ENCODE results near the gene FKBP2. TPM values are rescaled to one million over a fixed set of nuclear protein-coding genes. Genes with fewer than 3 reads are reported as not detected.

The FKBP2 gene
- total and polyA plus RNA-seq, 2 of the 13 experiments (the other 11 are each of a cell fraction or from before 2014, with no cell fraction given): 30.1 to 53.3 TPM

DNA sequence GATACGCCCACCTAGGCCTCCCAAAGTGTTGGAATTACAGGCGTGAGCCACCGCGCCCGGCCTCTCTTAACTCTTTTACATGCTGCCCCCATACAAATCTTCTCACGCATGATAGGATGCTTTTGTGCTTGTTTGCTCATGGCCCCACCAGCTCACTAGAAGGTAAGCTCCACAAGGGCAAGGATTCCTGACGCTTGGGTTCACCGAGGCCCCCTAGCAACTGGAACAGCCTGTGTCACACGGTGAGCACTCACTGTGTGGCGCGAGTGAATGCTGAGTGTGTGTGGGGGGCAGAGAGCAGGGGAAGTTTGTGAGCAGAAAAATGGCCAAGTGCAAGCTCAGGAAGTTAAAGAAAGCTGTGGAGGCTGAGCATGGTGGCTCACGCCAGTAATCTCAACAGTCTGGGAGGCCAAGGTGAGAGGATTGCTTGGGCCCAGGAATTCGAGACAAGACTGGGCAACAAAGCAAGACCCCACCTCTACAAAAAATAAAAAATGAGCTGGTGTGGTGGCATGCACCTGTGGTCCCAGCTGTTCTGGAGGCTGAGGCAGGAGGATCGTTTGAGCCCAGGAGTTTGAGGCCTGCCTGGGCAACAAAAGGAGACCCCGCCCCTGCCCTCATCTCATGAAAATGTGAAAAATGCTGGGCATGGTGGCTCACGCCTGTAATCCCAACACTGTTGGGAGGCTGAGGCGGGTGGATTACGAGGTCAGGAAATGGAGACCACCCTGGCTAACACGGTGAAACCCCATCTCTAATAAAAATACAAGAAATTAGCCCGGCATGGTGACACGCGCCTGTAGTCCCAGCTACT is 41.3 kb downstream of the FKBP2 start:
- 95% methylated on average over 22 of the region's 22 CpGs for WGBS (ENCODE audit: low lambda C conversion rate)
- no peak overlapping the region for H2AFZ ChIP-seq (ENCODE audit: low read length)
- H3K79me2 ChIP-seq (ENCODE audit: insufficient read depth, low read length): no peaks in the 10 kb centered on the region
- H3K9ac ChIP-seq (ENCODE audit: insufficient read depth, low read depth, low read length): no peak overlapping the region
- no peak overlapping the region for H3K27ac ChIP-seq (ENCODE audit: extremely low read length, insufficient read depth, low read length)
- H3K9me3 ChIP-seq (ENCODE audit: low read length): no peaks in the 10 kb centered on the region
- FAIRE-seq: no peak
- CTCF ChIA-PET (ENCODE audit: low intra/inter-chr PET ratio, low total read pairs): no interaction called here
- BruUV-seq (replicated peaks): no TSS peak
- no peak for ATAC-seq
- POLR2A ChIA-PET: interaction anchor here (4.6 kb wide), 1 partner anchor 11 kb away, joined by 48 read pairs; no protein-coding TSS in a partner anchor
- no peak overlapping the region for H3K4me3 ChIP-seq (replicated peaks in 1 of 3; ENCODE audit: insufficient read depth in 1 of 3, low read depth in 2 of 3, low read length in 3 of 3)
- H3K4me1 ChIP-seq (ENCODE audit: insufficient read depth, low read length): peaks cover 15% of the 10 kb centered on the region; the same call in 1 of the 2 replicates
- no peak for DNase-seq (ENCODE audit: low spot score)
- H3K36me3 ChIP-seq (replicated peaks in 1 of 2; ENCODE audit: control insufficient read depth in 1 of 2, insufficient read depth in 2 of 2, low read length in 2 of 2): peaks cover under 1 to 2% of the 10 kb centered on the region in 2 experiments; a peak in 1 of 5 replicates
- H4K20me1 ChIP-seq (ENCODE audit: insufficient read depth, low read length): no peaks in the 10 kb centered on the region
- TF ChIP-seq NFYB (CRISPR knock-in tag; IDR thresholded peaks at IDR 0.05): no peak
- TF ChIP-seq, protein P1, sequence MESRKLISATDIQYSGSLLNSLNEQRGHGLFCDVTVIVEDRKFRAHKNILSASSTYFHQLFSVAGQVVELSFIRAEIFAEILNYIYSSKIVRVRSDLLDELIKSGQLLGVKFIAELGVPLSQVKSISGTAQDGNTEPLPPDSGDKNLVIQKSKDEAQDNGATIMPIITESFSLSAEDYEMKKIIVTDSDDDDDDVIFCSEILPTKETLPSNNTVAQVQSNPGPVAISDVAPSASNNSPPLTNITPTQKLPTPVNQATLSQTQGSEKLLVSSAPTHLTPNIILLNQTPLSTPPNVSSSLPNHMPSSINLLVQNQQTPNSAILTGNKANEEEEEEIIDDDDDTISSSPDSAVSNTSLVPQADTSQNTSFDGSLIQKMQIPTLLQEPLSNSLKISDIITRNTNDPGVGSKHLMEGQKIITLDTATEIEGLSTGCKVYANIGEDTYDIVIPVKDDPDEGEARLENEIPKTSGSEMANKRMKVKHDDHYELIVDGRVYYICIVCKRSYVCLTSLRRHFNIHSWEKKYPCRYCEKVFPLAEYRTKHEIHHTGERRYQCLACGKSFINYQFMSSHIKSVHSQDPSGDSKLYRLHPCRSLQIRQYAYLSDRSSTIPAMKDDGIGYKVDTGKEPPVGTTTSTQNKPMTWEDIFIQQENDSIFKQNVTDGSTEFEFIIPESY (CRISPR knock-in tag; IDR thresholded peaks at IDR 0.05): peak; percentile 55; the same call in 1 of the 2 replicates
- no peak for TF ChIP-seq GTF3A (CRISPR knock-in tag; conservative IDR thresholded peaks at IDR 0.05)
- 0 out of 2 replicates have a peak, but pooled peaks have one; percentile 57 for TF ChIP-seq ZNF121 (CRISPR knock-in tag; IDR thresholded peaks at IDR 0.05)
- intact Hi-C loops (cut with micrococcal nuclease; ENCODE audit: unreplicated experiment): no loop called here
- in situ Hi-C loops (cut with HindIII; ENCODE audit: extremely low pct_ligation_motif_present, low pct_unique_long_range_greater_than_20kb): no loop called here
- H3K4me2 ChIP-seq (ENCODE audit: low read depth, low read length): no peak overlapping the region
- no peaks in the 10 kb centered on the region; a peak in 1 of 5 replicates for H3K27me3 ChIP-seq (ENCODE audit: control insufficient read depth in 1 of 2, insufficient read depth in 2 of 2, low read length in 2 of 2)

DNA sequence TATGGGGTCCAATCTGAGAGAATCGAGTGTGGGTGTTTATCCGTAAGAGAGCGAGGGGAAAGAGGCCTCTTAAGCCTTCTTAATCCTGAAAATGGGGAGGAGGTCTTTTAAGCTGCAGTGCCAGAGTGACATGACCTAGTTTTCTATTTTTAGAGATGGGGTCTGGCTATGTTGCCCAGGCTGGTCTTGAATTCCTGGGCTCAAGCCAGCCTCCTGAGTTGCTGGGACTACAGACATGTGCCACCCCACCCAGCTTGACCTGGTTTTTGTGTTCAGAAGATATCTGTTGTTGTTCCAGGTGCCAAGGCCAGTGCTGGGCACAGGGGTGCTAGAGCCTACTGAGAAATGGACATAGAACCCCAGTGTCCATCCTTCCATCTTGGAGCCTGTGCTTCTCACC is 42.2 kb downstream of the FKBP2 start:
- WGBS (ENCODE audit: low lambda C conversion rate): 96% methylated on average over 3 of the region's 3 CpGs
- no peak overlapping the region; the same call in 1 of the 2 replicates for H3K4me2 ChIP-seq (ENCODE audit: low read depth, low read length)
- no peaks in the 10 kb centered on the region for H3K79me2 ChIP-seq (ENCODE audit: insufficient read depth, low read length)
- no peak for ATAC-seq
- ChIA-PET CTCF (ENCODE audit: low intra/inter-chr PET ratio, low total read pairs) (no interaction called here), POLR2A (interaction anchor here (1.3 to 4.6 kb wide), 2 partner anchors 12 to 14 kb away, joined by 3 to 48 read pairs; no protein-coding TSS in a partner anchor)
- in situ Hi-C loops (cut with HindIII; ENCODE audit: extremely low pct_ligation_motif_present, low pct_unique_long_range_greater_than_20kb) (no loop called here), intact Hi-C loops (cut with micrococcal nuclease; ENCODE audit: unreplicated experiment) (no loop called here)
- no peaks in the 10 kb centered on the region for H4K20me1 ChIP-seq (ENCODE audit: insufficient read depth, low read length)
- no peak overlapping the region for H3K4me3 ChIP-seq (replicated peaks in 1 of 3; ENCODE audit: insufficient read depth in 1 of 3, low read depth in 2 of 3, low read length in 3 of 3)
- peaks cover 15% of the 10 kb centered on the region; the same call in 1 of the 2 replicates for H3K4me1 ChIP-seq (ENCODE audit: insufficient read depth, low read length)
- no peak overlapping the region for H2AFZ ChIP-seq (ENCODE audit: low read length)
- DNase-seq (ENCODE audit: low spot score): no peak
- H3K9me3 ChIP-seq (ENCODE audit: low read length): no peaks in the 10 kb centered on the region
- no peak for FAIRE-seq
- H3K27me3 ChIP-seq (ENCODE audit: control insufficient read depth in 1 of 2, insufficient read depth in 2 of 2, low read length in 2 of 2): no peaks in the 10 kb centered on the region; a peak in 1 of 5 replicates
- peak overlapping the region; percentile 2; the same call in 1 of the 2 replicates for H3K9ac ChIP-seq (ENCODE audit: insufficient read depth, low read depth, low read length)
- BruUV-seq (replicated peaks): no TSS peak
- TF ChIP-seq, protein P2, sequence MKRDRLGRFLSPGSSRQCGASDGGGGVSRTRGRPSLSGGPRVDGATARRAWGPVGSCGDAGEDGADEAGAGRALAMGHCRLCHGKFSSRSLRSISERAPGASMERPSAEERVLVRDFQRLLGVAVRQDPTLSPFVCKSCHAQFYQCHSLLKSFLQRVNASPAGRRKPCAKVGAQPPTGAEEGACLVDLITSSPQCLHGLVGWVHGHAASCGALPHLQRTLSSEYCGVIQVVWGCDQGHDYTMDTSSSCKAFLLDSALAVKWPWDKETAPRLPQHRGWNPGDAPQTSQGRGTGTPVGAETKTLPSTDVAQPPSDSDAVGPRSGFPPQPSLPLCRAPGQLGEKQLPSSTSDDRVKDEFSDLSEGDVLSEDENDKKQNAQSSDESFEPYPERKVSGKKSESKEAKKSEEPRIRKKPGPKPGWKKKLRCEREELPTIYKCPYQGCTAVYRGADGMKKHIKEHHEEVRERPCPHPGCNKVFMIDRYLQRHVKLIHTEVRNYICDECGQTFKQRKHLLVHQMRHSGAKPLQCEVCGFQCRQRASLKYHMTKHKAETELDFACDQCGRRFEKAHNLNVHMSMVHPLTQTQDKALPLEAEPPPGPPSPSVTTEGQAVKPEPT (CRISPR knock-in tag; IDR thresholded peaks at IDR 0.05; ENCODE audit: low read depth): no peak
- TF ChIP-seq ZNF569 (CRISPR knock-in tag; IDR thresholded peaks at IDR 0.05; ENCODE audit: borderline replicate concordance) (no peak), ZNF772 (CRISPR knock-in tag; IDR thresholded peaks at IDR 0.05) (no peak), ZNF121 (CRISPR knock-in tag; IDR thresholded peaks at IDR 0.05) (peak; percentile 76), ZNF737 (CRISPR knock-in tag; IDR thresholded peaks at IDR 0.05; ENCODE audit: borderline replicate concordance) (no peak)
- TF ChIP-seq, protein P3, sequence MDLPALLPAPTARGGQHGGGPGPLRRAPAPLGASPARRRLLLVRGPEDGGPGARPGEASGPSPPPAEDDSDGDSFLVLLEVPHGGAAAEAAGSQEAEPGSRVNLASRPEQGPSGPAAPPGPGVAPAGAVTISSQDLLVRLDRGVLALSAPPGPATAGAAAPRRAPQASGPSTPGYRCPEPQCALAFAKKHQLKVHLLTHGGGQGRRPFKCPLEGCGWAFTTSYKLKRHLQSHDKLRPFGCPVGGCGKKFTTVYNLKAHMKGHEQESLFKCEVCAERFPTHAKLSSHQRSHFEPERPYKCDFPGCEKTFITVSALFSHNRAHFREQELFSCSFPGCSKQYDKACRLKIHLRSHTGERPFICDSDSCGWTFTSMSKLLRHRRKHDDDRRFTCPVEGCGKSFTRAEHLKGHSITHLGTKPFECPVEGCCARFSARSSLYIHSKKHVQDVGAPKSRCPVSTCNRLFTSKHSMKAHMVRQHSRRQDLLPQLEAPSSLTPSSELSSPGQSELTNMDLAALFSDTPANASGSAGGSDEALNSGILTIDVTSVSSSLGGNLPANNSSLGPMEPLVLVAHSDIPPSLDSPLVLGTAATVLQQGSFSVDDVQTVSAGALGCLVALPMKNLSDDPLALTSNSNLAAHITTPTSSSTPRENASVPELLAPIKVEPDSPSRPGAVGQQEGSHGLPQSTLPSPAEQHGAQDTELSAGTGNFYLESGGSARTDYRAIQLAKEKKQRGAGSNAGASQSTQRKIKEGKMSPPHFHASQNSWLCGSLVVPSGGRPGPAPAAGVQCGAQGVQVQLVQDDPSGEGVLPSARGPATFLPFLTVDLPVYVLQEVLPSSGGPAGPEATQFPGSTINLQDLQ (CRISPR knock-in tag; IDR thresholded peaks at IDR 0.05): no peak
- H3K36me3 ChIP-seq (replicated peaks in 1 of 2; ENCODE audit: control insufficient read depth in 1 of 2, insufficient read depth in 2 of 2, low read length in 2 of 2): peaks cover 0 to 2% of the 10 kb centered on the region in 2 experiments; a peak in 1 of 5 replicates
- no peak overlapping the region for H3K27ac ChIP-seq (ENCODE audit: extremely low read length, insufficient read depth, low read length)

Measured in HepG2 (cell line).